SU-DHL-6 (cell line): ENCODE measurements around the gene SIRT5.

Experiments used
- H2AFZ ChIP-seq: fragments of 200-600 bp; sonication (generic); 2 replicates; pipeline ENCODE4 v1.6.1; 2014; ENCODE audit warnings: low read depth, mild to moderate bottlenecking, moderate library complexity, mixed read lengths, antibody characterized with exemption, low read length; ENCODE audit not compliant: severe bottlenecking
- H3F3A ChIP-seq: fragments of 200-600 bp; shearing (Covaris generic); 2 replicates; pipeline ENCODE4 v1.6.0; 2016; ENCODE audit warnings: antibody characterized with exemption, mild to moderate bottlenecking; ENCODE audit not compliant: insufficient read depth
- H3K27ac ChIP-seq: fragments of 200-600 bp; sonication (generic); 2 replicates; pipeline ENCODE4 v1.5.1; 2016; ENCODE audit warnings: low read depth, mild to moderate bottlenecking, low read length, moderate library complexity, mixed read lengths
- H3K27me3 ChIP-seq: fragments of 200-600 bp; sonication (generic), shearing (Covaris generic); 2 replicates; pipeline ENCODE4 v1.6.0; 2014; ENCODE audit warnings: mild to moderate bottlenecking, low read length
- H3K36me3 ChIP-seq: fragments of 200-600 bp; sonication (generic); 2 replicates; pipeline ENCODE4 v1.6.1; 2014; ENCODE audit warnings: mild to moderate bottlenecking, low read length, mixed read lengths
- H3K4me2 ChIP-seq: fragments of 300-600, 200-600 bp; shearing (Covaris generic), sonication (generic); 2 replicates; pipeline ENCODE4 v1.6.0; 2014; ENCODE audit warnings: low read length, low read depth, mild to moderate bottlenecking; ENCODE audit not compliant: poor library complexity, severe bottlenecking
- H3K4me3 ChIP-seq: fragments of 200-600 bp; sonication (generic); 2 replicates; pipeline ENCODE4 v1.5.1; 2014; ENCODE audit warnings: antibody characterized with exemption, low read length, mild to moderate bottlenecking, mixed read lengths; ENCODE audit not compliant: insufficient read depth, poor library complexity, severe bottlenecking
- H3K79me2 ChIP-seq: fragments of 200-600 bp; sonication (generic); 2 replicates; pipeline ENCODE4 v1.6.1; 2014; ENCODE audit warnings: mild to moderate bottlenecking, low read length, moderate library complexity; ENCODE audit not compliant: insufficient read depth
- H3K9ac ChIP-seq: fragments of 200-600 bp; sonication (generic); 2 replicates; pipeline ENCODE4 v1.7.0; 2014; ENCODE audit warnings: mild to moderate bottlenecking, low read length
- H3K9me2 ChIP-seq: fragments of 200-600 bp; sonication (generic); replicated peaks from 2 replicates; pipeline ENCODE4 v1.6.1; 2014; ENCODE audit warnings: low read length; ENCODE audit not compliant: insufficient read depth
- H3K9me3 ChIP-seq: fragments of 200-600 bp; sonication (generic); 2 replicates; pipeline ENCODE4 v1.6.1; 2014; ENCODE audit warnings: low read length, mixed read lengths; ENCODE audit not compliant: insufficient read depth
- H4K20me1 ChIP-seq: fragments of 200-600 bp; sonication (generic); 2 replicates; pipeline ENCODE4 v1.6.1; 2014; ENCODE audit warnings: low read depth, mild to moderate bottlenecking, antibody characterized with exemption, low read length, moderate library complexity, mixed read lengths
- EZH2phosphoT487 ChIP-seq: fragments of 200-600 bp; sonication (generic), shearing (Covaris generic); conservative IDR thresholded peaks from 2 replicates; pipeline ENCODE4 v1.6.1; 2018; ENCODE audit warnings: mild to moderate bottlenecking, antibody characterized with exemption, low read length, moderate library complexity, mixed read lengths
- TF ChIP-seq, protein P1 (sequence below): fragments of 200-600 bp; sonication (generic); IDR thresholded peaks from one replicate; pipeline ENCODE4 v1.5.1; 2017; ENCODE audit warnings: antibody characterized with exemption, mild to moderate bottlenecking, low read length, moderate library complexity; ENCODE audit not compliant: insufficient read depth, poor library complexity, severe bottlenecking

The SIRT5 gene

DNA sequence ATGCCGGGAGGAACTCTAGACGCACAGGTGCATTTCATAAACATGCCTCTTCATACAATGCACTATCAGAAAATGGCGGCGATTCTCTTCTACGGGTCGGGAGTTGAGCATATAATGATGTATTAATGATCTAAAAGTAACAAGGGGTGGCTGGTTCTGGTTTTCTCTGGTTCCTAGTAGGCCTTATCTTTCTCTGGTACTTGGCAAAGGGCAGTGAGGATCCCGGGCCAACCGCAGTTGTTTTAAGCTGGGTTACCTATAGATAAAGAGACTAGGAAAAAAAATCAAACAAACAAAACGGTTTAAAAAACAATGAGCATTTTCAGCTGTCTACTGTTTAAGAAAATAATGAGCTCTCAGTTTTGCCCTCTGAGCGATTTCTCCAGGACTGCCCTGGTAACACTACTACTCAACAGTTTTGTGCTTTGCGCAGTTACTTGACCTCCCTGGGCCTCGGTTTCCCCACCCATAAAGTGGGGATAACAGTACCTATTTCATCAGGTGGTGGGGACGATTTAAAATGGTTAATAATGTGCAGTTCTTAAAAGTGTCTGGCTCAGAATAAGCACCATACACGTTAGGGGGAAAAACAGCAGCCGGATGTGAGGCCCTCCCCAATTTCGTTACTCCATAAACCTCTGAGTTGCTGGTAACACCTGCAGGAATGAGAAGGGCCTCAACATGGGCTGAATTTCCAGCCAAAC is 1.3 kb upstream of the SIRT5 start:
- H4K20me1 ChIP-seq = no peaks in the 10 kb centered on the region; the same call in 1 of the 2 replicates
- TF ChIP-seq EZH2phosphoT487 = no peak
- TF ChIP-seq, protein P1, sequence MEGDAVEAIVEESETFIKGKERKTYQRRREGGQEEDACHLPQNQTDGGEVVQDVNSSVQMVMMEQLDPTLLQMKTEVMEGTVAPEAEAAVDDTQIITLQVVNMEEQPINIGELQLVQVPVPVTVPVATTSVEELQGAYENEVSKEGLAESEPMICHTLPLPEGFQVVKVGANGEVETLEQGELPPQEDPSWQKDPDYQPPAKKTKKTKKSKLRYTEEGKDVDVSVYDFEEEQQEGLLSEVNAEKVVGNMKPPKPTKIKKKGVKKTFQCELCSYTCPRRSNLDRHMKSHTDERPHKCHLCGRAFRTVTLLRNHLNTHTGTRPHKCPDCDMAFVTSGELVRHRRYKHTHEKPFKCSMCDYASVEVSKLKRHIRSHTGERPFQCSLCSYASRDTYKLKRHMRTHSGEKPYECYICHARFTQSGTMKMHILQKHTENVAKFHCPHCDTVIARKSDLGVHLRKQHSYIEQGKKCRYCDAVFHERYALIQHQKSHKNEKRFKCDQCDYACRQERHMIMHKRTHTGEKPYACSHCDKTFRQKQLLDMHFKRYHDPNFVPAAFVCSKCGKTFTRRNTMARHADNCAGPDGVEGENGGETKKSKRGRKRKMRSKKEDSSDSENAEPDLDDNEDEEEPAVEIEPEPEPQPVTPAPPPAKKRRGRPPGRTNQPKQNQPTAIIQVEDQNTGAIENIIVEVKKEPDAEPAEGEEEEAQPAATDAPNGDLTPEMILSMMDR = no peak
- peaks cover 8% of the 10 kb centered on the region for H3K79me2 ChIP-seq
- H2AFZ ChIP-seq = peak overlapping the region; percentile 65
- peaks cover 27% of the 10 kb centered on the region for H3F3A ChIP-seq
- H3K27ac ChIP-seq = no peak overlapping the region
- no peaks in the 10 kb centered on the region for H3K9me2 ChIP-seq
- H3K4me3 ChIP-seq = peak overlapping the region; percentile 64
- no peaks in the 10 kb centered on the region for H3K9me3 ChIP-seq
- H3K4me2 ChIP-seq = peak overlapping the region; percentile 82
- peak overlapping the region; percentile 77 for H3K9ac ChIP-seq
- H3K27me3 ChIP-seq = no peaks in the 10 kb centered on the region
- H3K36me3 ChIP-seq = no peaks in the 10 kb centered on the region

DNA sequence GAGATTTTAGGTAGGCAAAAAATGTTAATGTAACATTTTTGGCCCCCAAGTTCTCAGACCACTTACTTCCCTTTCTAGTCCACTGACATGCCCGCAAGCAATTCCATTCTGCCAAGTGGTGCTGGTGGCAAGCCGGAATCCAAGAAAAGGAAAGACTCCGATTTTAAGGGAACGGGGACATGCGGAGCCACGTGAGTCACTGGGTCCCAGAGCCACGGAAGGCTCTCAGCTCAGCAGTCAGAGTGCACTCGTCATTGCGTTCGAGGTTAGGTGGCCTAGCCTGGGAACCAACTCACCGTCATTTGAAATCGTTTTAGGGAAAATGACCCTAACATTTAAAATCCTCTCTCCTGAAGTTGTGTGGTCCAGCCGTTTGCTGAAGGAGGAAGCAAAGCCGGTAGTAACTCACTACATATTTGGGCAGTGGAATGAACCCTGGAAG is 711 bp upstream of the SIRT5 start:
- peak overlapping the region; percentile 64 for H3K4me3 ChIP-seq
- TF ChIP-seq EZH2phosphoT487 = no peak
- TF ChIP-seq, protein P1 = no peak
- peak overlapping the region; percentile 84 for H3K27ac ChIP-seq
- H3K9me3 ChIP-seq = no peaks in the 10 kb centered on the region
- peak overlapping the region; percentile 77 for H3K9ac ChIP-seq
- H4K20me1 ChIP-seq = no peaks in the 10 kb centered on the region; the same call in 1 of the 2 replicates
- H3K36me3 ChIP-seq = no peaks in the 10 kb centered on the region
- H3K4me2 ChIP-seq = peak overlapping the region; percentile 82
- peaks cover 8% of the 10 kb centered on the region for H3K79me2 ChIP-seq
- no peaks in the 10 kb centered on the region for H3K9me2 ChIP-seq
- peak overlapping the region; percentile 65 for H2AFZ ChIP-seq
- no peaks in the 10 kb centered on the region for H3K27me3 ChIP-seq
- peaks cover 27% of the 10 kb centered on the region for H3F3A ChIP-seq

DNA sequence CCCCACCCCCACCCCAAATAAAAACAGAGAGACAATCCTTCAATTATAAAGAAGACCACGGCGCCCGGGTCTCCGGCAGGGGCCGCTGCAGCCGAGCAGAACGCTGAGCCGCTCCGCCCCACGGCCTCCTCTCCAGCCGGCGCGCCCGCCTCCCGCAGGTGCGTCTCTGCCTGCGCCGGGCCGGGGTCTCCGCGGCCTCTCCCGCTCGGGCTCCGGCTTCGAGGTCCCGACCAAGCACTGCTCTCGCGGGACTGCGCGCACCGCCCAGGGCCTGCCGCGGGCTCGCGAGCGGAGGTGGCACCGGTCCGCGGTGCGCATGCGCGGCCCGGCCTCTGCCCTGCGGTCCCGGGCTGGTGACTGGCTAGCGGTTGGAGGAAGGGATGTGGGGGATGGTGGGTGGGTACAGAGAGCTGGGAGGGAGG is 241 bp upstream of the SIRT5 start:
- H3K27ac ChIP-seq = peak overlapping the region; percentile 84
- peak overlapping the region; percentile 65 for H2AFZ ChIP-seq
- TF ChIP-seq EZH2phosphoT487 = no peak
- TF ChIP-seq, protein P1 = peak; percentile 59
- no peaks in the 10 kb centered on the region for H3K9me2 ChIP-seq
- H3K9me3 ChIP-seq = no peaks in the 10 kb centered on the region
- peak overlapping the region; percentile 77 for H3K9ac ChIP-seq
- H3K27me3 ChIP-seq = no peaks in the 10 kb centered on the region
- peaks cover 8% of the 10 kb centered on the region for H3K79me2 ChIP-seq
- peak overlapping the region; percentile 82 for H3K4me2 ChIP-seq
- no peaks in the 10 kb centered on the region; the same call in 1 of the 2 replicates for H4K20me1 ChIP-seq
- H3K4me3 ChIP-seq = peak overlapping the region; percentile 64
- no peaks in the 10 kb centered on the region for H3K36me3 ChIP-seq
- H3F3A ChIP-seq = peaks cover 27% of the 10 kb centered on the region
